GM15510 (cell line): Measurements from ENCODE around the gene HOXA6.

Source experiments
- POLR2A ChIP-seq: IDR thresholded peaks from 3 replicates; pipeline ENCODE4 v1.6.1; 2011; ENCODE audit warnings: borderline replicate concordance; ENCODE audit not compliant: insufficient read length; ENCODE audit errors: extremely low read depth

HOXA6 gene

DNA sequence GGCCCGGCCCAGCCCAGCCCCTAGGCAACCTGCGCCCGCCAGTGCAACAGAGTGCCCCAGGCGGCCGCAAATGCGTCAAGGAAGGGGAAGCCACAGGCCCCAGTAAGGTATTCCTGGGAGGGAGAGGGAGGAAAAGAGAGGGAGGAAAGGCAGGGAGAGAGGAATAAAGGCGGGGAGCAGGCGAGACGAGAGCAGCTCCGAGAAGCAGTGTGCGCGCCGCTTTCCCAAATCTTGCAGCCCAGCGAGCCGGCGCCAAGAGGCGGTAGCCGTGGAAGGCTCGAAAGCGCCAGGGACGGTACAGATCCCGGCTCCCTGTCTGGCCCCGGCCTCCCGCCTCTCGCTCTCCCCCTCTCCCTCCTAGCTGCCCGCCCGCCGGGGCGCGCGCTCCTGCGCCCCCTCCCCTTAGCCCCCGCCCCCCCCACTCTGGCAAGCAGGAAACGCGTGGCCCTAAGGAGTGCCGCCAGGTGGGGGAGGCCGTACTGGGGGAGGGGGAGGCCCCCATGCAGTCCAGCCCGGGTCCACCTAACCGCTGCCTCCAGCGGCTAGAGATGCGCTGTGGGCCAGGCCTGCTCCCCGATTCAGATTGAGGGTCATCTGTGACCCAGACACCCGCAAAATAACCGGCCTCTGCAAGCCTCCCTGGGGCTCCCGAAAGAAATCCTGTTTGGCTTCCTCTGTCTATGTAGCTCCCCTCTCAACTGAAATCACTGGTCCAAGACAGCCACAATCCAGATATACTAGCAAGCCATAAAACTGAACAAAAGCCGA lies 22.3 kb upstream of the HOXA6 start:
- TF ChIP-seq POLR2A, result no peak

- no peak for TF ChIP-seq POLR2A
These were observed 20.8 kb upstream of the HOXA6 start for GRCh38 chr7:27168265-27168947.

DNA sequence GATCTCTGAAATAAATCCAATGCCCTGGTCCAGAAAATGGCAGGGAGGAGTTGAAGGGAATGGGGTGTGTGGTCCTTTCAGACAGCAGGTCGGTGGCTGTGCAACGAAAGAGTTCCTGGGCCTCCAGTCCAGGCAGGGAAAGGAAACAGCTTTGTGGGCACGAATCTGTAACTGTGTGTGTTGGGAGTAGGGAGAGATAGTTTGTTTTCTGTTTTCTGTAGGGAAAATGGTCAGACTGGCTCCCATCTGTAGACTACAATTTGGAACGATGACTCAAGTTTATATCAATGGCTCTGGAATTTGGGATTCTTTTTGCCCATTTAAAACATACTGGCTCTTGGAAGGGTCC lies 20.3 kb upstream of the HOXA6 start:
- TF ChIP-seq POLR2A, result no peak

- TF ChIP-seq POLR2A, result no peak
These were observed 19.2 kb upstream of the HOXA6 start for GRCh38 chr7:27166531-27167505.

GRCh38 chr7:27165996-27166530 lies 18.5 kb upstream of the HOXA6 start:
- no peak for TF ChIP-seq POLR2A

- TF ChIP-seq POLR2A, result no peak
These were observed 17.8 kb upstream of the HOXA6 start, which contains the start of gene HOXA9 for GRCh38 chr7:27165089-27165995. TSS of gene HOXA9 (minus strand) at chr7:27165537. CDS start at chr7:27165457, 80 bp downstream.

- no peak for TF ChIP-seq POLR2A
These were observed 17.0 kb upstream of the HOXA6 start for GRCh38 chr7:27164367-27165088.

DNA sequence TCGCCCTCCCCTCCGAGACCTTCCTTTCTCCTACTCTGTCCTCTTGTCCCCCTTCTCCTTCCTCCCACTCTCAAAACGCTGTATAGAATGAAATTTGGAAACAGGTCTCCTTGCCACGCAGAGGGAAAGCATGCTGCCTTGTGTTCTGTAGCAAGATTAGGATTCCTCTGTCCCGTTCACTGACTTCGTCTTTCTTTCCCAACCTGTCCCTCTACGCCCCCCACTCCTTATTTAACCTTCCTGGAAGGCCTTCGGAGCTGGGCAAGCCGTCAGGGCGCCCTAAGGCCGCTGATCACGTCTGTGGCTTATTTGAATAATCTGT lies 16.4 kb upstream of the HOXA6 start:
- no peak for TF ChIP-seq POLR2A

- no peak for TF ChIP-seq POLR2A
These were observed 15.9 kb upstream of the HOXA6 start for GRCh38 chr7:27163288-27164044.

- TF ChIP-seq POLR2A, result no peak
These were observed 15.2 kb upstream of the HOXA6 start for GRCh38 chr7:27162561-27163287.

DNA sequence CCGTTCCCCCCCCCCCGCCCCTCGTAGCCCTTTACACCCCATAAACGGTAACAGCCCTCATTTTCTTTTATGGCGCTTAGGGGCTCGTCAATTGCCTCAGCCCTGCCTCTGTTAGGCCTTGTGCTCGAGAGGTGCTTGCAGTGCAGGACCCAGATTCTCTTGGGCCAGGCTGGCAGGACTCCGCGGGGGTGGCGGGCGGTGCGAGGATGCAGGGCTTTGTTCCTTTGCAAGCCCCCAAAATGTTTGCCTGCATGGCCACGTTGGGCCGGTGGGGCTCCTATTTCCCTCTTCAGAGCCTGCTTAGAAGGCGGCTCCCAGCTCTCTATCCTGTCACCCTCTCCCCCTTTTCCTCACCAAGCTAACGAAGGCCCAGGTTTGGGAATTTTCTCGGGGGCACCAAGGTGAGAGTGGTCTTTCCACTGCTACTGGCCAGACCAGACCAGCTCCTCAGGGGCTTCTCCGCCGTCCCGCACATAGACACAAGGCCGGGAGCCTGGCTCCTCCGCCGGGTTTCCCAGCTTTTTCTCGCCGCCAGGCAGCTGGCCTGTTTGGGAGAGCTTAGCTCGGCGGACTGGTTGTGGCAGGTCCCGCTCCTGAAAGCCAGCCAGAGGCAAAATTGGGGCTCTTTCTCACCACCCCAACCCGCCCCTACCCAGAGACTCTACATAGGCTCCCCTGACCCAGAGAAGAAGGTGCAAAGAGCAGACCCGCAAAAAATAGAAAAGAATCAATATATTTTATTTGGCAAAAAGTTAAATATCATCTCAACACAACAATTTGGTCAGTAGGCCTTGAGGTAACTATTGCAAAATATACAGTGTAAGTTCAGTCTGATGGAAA lies 14.4 kb upstream of the HOXA6 start:
- TF ChIP-seq POLR2A, result no peak
